SK-N-SH (cell line): ENCODE data around the gene ISX.
"Not testable (repeated sequence)": the region's sequence is repeated elsewhere in the genome, so short reads cannot be mapped to it uniquely, and the experiment has no call there.

ENCODE experiments used
- EP300 ChIP-seq, 2 experiments: IDR thresholded peaks; 2 replicates each; pipeline versions ENCODE4 v1.4.0 to v1.6.1; 2012; ENCODE audit warnings: borderline replicate concordance in 1 of 2, low read depth in 1 of 2, low read length in 1 of 2
- EZH2phosphoT487 ChIP-seq: fragments of 200-600 bp; sonication (generic); IDR thresholded peaks from 2 replicates; pipeline ENCODE4 v1.6.1; 2017; ENCODE audit warnings: low read depth, mixed run types, mild to moderate bottlenecking, antibody characterized with exemption, moderate library complexity, borderline replicate concordance
- MEF2A ChIP-seq: IDR thresholded peaks from 2 replicates; pipeline ENCODE4 v1.4.0; 2012; ENCODE audit warnings: low read depth, borderline replicate concordance
- POLR2AphosphoS5 ChIP-seq: IDR thresholded peaks from 2 replicates; pipeline ENCODE4 v1.6.1; 2012; ENCODE audit warnings: low read depth, low read length
- RFX5 ChIP-seq: IDR thresholded peaks from 2 replicates; pipeline ENCODE4 v1.6.1; 2012; ENCODE audit warnings: mild to moderate bottlenecking, improper control_type of control experiment, low read length
- SIN3A ChIP-seq: IDR thresholded peaks from 2 replicates; pipeline ENCODE4 v1.6.1; 2012; ENCODE audit warnings: low read depth, mild to moderate bottlenecking, low read length, moderate library complexity, borderline replicate concordance
- TAF1 ChIP-seq: IDR thresholded peaks from 2 replicates; pipeline ENCODE4 v1.6.1; 2012; ENCODE audit warnings: low read depth, mild to moderate bottlenecking, low read length, moderate library complexity, borderline replicate concordance
- TCF12 ChIP-seq: IDR thresholded peaks from 2 replicates; pipeline ENCODE4 v1.4.0; 2012
- YY1 ChIP-seq: IDR thresholded peaks from 2 replicates; pipeline ENCODE4 v1.4.0; 2012; ENCODE audit warnings: low read depth, mild to moderate bottlenecking
- TF ChIP-seq, protein P1 (sequence below): fragments of 200-600 bp; sonication (generic); IDR thresholded peaks from 2 replicates; pipeline ENCODE4 v1.6.1; 2017; ENCODE audit warnings: antibody characterized with exemption, mild to moderate bottlenecking, moderate library complexity
- TF ChIP-seq, protein P2 (sequence below): IDR thresholded peaks from 2 replicates; pipeline ENCODE4 v1.4.0; 2012; ENCODE audit warnings: low read depth
- TF ChIP-seq, protein P3 (sequence below): IDR thresholded peaks from 2 replicates; pipeline ENCODE4; 2012

DNA sequence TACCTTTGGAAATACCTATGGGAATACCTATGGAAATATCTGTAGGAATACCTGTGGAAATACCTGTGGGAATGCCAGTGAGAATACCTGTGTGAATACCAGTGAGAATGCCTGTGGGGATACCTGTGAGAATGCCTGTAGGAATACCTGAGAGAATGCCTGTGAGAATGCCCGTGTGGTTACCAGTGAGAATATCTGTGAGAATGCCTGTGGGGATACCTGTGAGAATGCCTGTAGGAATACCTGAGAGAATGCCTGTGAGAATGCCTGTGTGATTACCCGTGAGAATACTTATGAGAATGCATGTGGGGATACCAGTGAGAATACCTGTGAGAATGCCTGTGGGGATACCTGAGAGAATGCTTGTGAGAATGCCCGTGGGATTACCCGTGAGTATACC is 15.9 kb upstream of the ISX start:
- not testable (repeated sequence) for TF ChIP-seq YY1; EP300 (IDR thresholded peaks at IDR 0.05; ENCODE audit: borderline replicate concordance in 1 of 2, low read depth in 1 of 2, low read length in 1 of 2); TCF12; MEF2A; TAF1; EZH2phosphoT487; RFX5; POLR2AphosphoS5; SIN3A
- TF ChIP-seq, protein P1, sequence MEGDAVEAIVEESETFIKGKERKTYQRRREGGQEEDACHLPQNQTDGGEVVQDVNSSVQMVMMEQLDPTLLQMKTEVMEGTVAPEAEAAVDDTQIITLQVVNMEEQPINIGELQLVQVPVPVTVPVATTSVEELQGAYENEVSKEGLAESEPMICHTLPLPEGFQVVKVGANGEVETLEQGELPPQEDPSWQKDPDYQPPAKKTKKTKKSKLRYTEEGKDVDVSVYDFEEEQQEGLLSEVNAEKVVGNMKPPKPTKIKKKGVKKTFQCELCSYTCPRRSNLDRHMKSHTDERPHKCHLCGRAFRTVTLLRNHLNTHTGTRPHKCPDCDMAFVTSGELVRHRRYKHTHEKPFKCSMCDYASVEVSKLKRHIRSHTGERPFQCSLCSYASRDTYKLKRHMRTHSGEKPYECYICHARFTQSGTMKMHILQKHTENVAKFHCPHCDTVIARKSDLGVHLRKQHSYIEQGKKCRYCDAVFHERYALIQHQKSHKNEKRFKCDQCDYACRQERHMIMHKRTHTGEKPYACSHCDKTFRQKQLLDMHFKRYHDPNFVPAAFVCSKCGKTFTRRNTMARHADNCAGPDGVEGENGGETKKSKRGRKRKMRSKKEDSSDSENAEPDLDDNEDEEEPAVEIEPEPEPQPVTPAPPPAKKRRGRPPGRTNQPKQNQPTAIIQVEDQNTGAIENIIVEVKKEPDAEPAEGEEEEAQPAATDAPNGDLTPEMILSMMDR, result not testable (repeated sequence)
- TF ChIP-seq, protein P2, sequence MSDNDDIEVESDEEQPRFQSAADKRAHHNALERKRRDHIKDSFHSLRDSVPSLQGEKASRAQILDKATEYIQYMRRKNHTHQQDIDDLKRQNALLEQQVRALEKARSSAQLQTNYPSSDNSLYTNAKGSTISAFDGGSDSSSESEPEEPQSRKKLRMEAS, result not testable (repeated sequence)
- TF ChIP-seq, protein P3, sequence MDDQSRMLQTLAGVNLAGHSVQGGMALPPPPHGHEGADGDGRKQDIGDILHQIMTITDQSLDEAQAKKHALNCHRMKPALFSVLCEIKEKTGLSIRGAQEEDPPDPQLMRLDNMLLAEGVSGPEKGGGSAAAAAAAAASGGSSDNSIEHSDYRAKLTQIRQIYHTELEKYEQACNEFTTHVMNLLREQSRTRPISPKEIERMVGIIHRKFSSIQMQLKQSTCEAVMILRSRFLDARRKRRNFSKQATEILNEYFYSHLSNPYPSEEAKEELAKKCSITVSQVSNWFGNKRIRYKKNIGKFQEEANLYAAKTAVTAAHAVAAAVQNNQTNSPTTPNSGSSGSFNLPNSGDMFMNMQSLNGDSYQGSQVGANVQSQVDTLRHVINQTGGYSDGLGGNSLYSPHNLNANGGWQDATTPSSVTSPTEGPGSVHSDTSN, result not testable (repeated sequence)
